Hematopoietic multipotent progenitor cell treated with erythropoietin and hydrocortisone succinate and interleukin-3 and kit ligand, for 6 days (in vitro differentiated cells): Measurements from ENCODE around the gene SLC25A48.

ENCODE experiments used
- DNase-seq: peaks from one replicate; pipeline ENCODE4 v3.0.0-alpha.2; 2015

Gene SLC25A48, protein sequence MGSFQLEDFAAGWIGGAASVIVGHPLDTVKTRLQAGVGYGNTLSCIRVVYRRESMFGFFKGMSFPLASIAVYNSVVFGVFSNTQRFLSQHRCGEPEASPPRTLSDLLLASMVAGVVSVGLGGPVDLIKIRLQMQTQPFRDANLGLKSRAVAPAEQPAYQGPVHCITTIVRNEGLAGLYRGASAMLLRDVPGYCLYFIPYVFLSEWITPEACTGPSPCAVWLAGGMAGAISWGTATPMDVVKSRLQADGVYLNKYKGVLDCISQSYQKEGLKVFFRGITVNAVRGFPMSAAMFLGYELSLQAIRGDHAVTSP

DNA sequence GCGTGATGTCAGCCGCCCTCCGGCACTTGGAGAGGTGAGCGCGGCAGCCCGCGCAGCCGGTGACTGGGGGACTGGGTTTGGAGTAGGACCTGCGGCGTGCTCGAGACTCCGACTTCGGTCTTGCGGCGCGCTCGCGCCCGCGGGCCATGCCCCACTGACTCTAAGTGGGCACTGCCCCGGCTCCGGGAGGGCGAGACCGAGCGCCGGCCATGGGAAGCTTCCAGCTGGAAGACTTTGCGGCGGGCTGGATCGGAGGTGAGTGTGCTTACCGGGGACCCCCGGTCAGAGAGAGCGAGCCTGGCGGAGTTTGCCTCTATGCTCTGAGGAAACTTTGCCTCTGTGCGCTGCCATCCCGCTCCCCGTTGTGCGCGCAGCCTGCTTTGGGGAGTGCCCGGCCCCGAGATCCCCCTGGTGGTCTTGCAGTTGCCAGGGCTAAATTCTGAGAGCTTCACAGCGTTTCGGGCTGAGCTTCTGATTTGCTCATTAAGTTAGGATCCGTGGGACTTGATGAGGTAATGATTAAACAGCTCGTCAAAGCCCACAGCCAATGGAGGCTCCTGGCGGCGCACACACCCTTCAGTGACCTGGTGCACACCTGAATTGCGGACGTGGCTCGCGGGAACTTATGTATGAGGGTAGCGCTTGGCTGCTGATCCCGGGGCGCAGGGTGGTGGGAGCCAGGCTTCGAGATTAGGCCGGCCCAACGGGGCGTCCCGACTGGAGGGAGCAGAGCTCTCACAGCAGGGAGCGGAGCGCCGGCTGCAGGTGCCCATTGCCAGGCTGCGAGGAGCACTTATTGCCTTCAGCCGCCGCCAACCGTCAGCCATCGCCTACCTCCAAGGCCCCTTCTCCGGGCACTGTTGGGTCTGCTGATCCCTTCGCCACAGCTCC lies at the start of gene SLC25A48:
Gene SLC25A48 (plus strand): TSS at position 25 of the 891 bp plus-strand sequence. CDS start 185 bp downstream, at position 210.
- DNase-seq: peak; percentile 83

DNA sequence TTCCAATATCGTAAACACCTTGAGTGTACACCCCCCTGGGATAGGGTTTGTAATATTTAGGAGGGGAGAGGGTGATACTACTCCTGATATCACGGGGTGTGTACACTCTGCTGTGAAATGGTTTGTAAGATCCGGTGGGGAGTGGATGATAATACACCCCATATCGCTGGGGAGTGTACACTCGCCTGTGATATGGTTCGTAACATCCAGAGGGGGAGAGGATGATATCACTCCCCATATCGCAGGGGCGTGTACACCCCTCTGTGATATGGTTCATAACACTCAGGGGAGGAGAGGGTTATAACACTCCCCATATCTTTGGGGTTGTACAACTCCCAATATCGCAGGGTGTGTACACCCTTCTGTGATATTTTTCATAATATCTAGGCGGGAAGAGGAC lies 33.8 kb upstream of the SLC25A48 start:
- DNase-seq: no peak

DNA sequence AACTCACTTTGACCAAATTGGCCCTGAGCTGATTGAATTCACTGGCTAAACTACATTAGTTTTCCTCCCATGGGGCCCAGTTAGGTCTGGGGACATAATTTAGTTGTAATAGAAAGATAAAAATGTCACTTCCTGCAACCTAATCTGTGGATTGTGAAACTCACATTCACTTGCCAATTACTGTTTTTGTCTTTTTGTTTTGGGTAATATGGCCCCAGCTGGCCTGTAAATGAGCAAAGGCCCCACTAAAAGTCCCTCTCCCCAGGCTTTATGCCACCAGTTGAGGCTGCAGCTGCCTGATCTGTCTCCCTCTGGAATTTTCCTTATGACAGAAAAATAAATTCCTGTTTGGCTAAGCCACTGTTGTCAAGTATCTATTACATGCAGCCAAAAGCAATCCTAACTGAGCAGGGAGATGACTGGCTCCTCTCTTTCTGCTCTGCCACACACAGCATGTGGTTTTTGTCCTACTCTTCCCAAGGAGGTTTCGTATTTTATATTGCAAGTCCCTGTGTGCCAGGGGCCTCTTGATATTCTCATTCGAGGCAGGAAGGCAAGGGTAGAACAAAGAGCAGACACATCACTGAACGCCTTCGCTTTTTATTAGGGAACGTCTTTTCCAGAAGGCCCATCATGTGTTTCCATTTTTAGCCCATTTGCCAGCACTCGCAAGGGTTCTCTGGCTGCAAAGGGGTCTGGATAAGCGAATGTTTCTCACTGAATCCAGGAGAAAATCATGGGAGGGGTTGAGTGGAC lies 24.1 kb upstream of the SLC25A48 start:
- DNase-seq: no peak

DNA sequence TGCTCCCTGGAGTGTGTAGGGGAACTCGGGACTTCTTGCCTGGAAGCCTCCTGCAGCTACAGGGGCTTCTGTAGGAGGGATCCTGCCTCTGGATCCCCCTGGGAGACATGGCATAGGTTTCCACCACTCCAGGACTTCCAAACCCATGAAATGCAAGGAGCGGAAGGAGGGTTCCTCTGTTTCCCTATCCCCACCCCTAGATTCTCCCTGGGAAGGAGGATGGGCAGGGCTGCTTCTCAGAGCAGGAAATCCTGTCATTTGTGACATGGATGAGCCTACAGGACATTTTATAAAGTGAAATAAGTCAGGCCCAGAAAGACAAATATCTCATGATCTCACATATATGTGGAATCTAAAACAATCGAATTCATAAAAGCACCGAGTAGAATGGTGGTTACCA lies 23.5 kb upstream of the SLC25A48 start:
- no peak for DNase-seq

DNA sequence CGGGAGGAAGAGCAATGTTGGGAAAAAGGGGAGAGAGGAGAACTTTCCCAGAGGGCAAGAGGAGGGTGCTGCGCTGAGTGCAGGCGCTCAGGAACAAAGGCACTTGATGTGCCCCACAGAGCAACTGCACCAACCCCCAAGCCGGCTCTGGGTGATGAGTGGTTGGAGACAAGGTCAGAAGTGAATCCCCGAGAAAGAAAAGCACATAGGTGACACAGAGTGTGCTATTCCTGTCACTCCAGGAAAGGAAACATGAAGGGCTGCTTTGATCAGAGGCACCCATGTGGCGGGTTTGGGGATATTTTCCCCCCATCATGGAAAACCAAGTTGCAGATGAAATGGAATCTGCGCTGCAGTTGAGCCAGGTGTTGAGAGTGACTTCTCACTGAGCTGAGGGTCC lies 20.7 kb upstream of the SLC25A48 start:
- no peak for DNase-seq

DNA sequence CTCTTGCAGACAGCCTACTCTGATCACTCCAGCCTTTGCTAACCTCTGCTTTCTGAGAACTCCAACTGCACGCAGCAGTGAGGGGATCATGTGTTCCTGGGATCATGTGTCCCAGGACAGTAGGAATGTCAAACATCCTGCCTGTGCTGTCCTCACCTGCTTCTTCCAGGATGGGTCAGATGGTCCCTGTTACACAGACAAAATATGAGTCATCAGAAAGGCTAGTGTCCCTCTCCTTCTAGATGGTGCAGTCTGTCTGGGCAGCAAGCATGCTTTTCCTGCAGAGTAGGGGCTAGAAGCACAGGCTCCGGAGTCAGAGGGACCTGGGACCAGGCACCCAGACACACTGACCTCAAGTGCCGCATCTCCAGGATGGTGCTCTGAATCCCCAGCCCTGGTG lies 20.1 kb upstream of the SLC25A48 start:
- DNase-seq: no peak

DNA sequence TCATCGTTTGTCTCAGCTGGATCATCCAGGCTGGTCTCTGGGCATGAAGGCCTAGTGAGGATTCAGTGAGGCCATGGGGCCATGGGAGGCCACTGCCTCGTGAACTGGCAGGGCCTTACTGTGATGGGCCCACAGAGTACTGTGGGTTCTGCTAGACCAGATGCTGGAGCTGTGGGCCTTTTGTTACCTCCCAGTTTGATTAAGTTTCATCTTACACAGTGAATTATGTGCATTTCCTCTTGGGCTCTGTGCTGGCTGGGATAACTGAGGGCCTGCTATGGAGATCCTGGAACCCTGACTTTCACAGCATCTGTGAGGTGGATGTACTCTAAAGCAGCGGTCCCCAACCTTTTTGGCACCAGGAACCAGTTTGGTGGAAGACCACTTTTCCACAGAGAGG lies 19.7 kb upstream of the SLC25A48 start:
- no peak for DNase-seq

DNA sequence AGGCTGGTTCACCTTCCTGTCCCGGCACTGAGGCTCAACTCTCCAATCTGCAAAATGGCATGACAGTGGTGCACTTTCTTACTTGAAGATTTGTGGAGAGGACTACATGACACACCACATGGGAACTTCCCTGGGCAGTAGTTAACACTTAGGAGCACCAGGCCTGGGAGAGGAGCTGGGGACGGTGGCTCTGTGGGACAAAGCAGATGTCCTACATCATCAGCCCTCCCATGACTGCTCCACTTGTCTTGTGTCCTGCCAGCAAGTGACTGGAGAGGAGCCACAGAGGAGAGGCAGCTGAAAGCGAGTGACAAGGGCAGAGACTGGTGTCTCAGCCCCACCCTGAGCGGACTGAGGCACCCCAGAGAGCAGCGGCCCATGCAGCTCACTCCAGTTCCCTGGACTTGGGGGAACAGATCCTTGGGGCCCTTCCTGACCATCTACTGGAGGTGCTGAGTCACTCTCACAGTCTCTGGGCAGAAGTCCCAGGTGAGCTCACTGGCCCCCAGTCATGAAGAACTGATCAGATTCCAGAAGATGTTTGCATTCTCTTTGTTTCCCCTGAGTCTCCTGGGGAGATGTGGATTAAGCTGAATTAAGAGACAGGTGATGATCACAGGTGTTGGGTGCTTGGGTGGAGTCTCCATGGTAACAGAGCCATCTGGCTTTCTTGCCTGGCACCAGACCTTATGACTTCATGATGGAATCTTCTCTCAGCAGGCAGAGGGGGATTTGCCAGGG lies 13.2 kb upstream of the SLC25A48 start:
- no peak for DNase-seq

DNA sequence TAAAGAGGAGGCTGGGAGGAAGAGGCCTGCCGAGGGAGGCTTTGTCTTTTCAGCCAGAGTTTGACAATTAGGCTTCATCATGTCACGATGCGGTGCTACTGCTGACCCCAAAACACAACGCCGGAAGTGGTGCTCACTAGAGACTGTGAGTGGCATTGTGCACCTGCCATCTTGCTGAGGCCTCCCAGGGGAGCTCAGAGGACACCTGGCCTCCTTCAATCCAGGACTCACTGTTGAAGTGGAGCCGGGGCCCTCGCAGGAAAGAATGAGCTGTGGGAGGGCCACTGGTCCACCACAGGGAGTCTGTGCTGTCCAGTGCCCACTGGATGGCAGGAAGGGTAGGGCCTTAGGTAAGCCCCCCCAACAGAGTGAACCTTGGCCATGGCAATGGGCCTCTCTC lies 12.7 kb upstream of the SLC25A48 start:
- DNase-seq: no peak

DNA sequence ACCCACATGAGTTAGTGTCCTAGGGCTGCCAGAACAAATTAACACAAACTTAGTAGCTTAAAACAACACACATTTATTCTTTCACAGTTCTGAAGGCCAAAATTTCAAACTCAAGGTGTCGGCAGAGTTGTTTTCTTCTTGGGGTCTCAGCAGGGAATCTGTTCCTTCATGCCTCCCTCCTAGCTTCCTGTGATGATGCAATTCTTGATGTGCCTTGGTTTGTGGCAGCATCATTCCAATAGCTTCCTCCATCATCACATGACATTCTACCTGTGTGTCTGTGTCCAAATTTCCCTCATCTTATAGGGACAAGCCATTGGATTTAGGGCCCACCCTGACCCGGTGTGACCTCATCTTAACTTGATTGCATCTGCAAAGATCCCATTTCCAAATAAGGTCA lies 12.2 kb upstream of the SLC25A48 start:
- no peak for DNase-seq

DNA sequence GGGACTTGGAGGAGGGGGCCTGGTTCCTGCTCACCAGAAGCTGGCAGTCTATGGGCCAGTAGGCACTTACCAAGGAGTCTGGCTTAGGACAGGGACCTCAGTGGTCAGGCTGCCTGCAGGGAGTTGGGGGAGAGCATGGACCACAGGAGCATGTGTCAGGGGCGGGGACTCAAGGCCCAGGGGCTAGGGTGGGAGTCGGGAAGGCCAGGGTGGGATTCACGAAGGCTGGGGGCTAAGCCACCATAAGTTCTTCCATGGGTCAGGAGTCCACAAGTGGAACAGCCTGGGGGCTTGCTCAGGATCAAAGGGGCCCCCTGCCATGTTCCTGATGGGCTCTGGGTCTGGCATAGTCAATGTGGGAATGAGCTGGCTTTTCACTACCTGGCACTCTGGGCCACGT lies 11.5 kb upstream of the SLC25A48 start:
- DNase-seq: no peak

DNA sequence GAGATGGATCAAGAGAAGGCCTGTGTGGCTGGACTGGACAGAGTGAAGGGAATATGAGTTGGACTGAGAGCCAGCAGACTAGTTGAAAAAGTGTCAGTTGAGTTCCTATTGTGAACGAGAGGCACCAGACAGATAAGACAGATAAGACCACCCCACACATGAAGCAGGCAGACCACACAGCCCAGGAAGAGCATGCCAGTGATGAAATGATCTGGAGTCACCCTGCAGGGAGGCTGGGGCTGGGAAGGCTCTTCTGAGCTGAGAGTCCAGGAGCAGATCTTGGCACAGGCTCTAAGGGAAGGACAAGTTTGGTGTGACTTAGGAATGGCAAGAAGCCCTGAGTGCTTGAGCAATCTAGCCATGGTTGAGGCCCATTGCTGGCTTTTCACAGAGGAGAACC lies 10.6 kb upstream of the SLC25A48 start:
- peak; percentile 55 for DNase-seq

DNA sequence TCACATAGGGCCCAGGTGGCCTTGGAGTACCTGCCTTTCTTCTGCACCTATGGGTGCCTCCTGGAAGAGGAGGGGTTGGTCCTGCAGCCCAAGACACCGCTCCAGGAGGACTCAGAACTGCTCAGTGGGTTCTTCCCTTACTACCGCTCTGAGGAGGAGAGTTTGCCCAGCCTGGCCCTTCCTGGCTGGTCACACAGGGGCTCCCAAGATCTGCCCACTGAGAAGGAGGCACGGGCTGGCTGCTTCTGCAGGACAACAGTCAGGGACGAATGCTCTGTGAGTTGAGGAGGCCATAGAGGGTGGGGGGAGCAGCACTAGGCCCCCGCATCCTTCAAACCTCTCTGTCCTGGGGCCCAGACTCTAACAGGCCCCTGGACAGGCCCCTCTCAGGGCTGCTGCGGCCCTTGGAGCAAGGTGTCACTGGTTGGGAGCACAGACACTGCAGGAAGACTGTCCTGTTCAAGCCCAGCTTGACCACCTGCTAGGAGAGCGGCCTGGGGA lies 9.9 kb upstream of the SLC25A48 start:
- no peak for DNase-seq

DNA sequence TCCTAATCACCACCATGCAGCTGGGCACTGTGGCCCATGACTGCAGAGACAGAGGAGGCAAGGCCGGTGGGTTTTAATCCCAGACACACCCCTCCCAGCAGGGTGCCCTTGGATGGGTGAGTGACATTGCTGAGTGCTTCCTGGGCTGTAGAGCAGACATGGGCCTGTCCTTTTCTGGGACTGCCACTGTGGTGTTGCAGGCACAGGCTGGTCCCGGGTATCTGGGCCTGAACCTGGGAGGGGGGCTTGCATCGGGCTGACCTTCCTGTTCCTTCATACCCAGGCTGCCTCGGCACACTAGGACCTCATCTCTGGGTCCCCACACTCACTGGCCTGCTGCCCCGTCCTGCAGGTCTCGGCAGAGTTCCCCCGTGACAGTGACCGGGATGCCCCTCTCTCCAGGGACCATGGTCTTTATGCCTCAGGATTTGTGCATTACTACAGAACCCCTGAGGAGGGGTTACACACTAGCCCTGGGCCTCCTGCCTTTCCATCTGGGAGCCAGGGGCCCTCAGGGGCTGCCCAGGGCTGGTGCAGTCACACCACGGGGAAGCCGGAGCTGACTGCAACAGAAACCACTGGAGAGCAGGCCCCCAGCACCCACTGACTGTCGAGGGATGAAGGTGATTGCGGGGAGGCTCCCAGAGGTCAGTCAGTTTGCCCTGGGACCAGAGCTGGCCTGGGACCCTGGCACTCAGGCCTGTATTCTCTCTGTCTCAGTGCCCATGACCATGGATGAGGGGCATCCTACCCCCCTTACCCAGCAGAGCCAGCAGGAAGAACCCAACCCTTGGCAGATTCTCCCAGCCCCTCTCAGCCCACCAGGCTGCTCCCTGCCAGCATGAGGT lies 8.9 kb upstream of the SLC25A48 start:
- DNase-seq: peak; percentile 28

DNA sequence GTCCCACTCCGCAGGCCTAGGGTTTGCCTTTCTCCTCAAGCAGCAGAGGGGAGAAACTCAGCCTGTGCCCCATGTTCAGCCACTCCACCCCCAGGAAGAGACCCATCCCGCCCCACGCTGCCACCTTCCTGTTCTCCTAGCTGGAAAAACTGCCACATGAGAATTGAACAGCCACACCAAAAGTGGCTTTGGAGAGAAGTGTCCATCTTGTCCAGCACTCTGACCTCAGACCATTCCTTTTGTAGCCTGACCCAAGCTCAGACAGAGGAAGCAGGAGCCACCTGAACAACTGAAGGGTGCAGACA lies 8.3 kb upstream of the SLC25A48 start:
- no peak for DNase-seq

DNA sequence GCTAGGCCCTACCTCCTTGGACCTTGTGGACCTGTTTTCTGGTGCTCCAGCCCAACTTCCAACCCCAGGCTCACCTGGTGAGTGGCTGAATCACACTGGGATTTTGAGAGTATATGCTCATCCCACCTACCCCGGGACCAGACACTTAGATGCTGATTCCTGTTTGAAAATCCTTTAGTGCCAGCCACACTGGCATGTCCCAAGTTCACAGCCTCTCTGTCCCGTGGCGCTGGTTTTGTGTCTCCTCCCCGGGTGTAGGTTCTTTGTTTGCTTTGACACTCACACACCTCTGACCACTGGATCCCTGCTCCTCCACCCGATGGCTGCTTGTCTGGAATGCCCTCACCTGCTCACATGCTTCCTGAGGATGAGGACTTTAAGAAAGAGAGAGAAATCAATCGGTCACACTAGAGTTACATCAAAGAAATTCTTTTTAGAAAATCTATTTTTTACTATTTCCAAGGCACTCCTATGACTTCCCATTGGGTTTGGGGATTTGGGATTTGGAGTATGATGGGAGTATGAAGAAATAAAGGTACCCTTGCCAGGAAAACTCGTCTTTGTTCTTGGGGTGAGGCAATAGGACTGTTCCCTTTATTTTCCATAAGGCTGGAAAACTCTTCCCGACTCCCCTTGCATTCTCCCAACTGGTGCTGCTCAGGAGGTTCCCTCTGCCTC lies 7.3 kb upstream of the SLC25A48 start:
- no peak for DNase-seq

DNA sequence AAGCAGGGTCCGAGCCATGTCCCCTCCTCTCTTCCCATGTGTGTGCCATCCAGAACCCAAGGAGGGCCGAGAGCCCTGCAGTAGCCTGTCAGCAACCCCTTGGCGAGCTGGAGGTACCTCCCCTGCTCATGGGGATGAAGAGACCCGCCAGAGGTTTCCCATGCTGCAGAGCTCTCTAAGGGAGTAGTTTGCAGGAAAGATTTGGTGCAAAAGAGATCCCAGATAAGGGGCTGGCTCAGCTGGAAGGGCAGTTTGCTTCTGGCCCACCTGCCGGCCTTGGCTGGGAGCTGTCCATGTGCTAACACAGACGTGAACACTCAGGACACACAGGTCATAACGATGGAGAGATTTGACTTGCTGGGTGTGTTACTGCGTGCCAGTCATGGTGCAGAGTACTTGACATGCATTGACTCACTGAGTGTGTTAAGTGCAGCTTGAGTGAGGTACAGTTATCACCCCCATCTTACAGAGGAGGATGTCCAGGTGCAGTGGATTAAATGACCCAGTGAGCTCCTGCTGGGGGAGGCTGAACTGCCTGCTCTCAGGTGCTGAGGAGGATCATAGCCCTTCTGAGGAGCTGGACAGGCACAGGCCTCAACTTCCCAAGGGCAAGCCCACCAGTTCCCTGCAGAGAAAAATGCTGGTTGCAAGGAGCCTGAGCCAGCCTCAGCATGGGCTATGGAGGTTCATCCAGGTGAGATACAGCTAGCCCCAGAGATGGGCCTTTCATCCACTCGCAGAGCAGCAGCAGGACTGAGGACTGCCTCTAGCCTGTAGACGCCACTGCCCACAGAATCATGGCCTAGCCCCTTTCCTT lies 6.3 kb upstream of the SLC25A48 start:
- no peak for DNase-seq

DNA sequence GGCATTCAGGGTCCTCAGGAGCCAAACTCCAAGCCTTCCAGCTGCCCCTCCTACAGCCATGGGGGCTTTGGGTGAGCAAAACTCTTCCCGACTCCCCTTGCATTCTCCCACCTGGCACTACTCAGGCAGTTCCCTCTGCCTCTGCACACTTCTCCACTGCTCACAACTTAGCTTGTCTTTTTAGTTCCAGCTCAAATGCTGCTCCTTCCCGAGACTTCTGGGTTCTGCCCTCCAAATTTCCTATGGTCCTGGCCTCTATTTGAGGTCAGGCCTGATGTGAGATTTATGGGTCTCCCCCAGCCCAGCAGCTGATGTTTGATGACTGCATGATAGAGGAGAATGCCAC lies 5.7 kb upstream of the SLC25A48 start:
- no peak for DNase-seq

DNA sequence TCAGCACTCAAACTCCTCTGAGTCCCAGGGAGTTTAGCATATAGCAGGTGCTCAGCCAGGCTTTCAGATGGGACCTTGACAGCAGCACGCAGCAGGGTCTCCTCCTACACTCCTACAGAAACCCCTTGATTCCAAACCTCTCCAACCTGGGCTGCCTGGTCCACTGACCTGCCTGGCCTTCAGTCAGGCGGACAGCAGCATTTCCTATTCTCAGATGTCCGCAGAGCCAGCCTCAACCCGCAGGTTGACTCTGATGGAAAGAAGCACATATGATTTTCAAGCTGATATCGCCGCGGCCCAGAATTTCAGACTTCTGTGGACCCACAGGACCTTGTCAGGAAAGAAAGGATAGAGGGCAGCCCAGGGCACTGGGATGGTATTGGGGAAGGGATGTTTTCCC lies 5.3 kb upstream of the SLC25A48 start:
- DNase-seq: no peak

DNA sequence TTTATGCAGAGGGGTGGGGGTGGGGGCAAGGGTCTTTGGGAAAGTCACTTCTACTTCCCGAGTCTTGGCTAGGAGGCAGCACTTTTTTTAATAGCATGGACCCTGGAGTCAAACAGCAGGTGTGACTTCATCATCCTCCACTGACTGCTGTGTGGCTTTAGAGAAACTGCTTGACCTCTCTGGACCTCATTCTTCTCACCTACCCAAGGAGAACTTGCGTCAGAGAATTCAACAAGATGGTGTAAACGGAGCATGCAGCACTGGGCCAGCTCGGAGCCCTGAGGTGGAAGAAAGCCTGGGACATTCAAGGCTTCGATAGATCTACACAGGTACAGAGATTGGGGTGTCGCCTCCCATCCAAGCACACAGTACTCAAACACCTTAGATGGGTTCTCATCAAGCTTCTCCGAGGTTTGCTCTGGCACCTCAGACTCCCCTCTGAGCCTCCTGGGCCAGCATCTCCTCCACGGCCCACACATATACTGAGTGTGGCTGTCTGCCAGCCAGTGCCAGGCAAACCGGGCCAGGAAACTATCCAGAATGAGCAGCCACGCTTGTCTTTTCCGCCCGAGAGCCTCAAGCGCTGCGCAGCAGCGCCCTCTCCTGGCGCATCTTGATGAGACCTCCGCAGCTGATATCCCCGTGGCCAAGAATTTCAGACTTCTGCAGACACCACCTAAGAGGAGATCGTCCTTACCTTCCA lies 4.6 kb upstream of the SLC25A48 start:
- peak; percentile 87 for DNase-seq
